H9 (cell line): ENCODE data around the gene DTNB. TPM values are rescaled to one million over a fixed set of nuclear protein-coding genes. Genes with fewer than 3 reads are reported as not detected.

Experiments used
- DNase-seq: peaks from one replicate; pipeline ENCODE4 v3.0.0-alpha.2; 2017
- H2AFZ ChIP-seq: one replicate; pipeline ENCODE4 v1.6.1; 2013; ENCODE audit warnings: mild to moderate bottlenecking, low read length, control low read depth, moderate library complexity
- H2AK5ac ChIP-seq: 2 replicates; pipeline ENCODE4 v1.6.1; 2013; ENCODE audit warnings: low read length, control low read depth, mixed read lengths; ENCODE audit not compliant: insufficient read length
- H2BK120ac ChIP-seq: one replicate; pipeline ENCODE4 v1.6.1; 2013; ENCODE audit warnings: low read depth, mild to moderate bottlenecking, low read length, control low read depth, inconsistent platforms; ENCODE audit not compliant: poor library complexity, severe bottlenecking
- H2BK12ac ChIP-seq: 2 replicates; pipeline ENCODE4 v1.6.1; 2013; ENCODE audit warnings: low read length, control low read depth, mixed read lengths, low read depth; ENCODE audit not compliant: insufficient read length
- H2BK15ac ChIP-seq: 2 replicates; pipeline ENCODE4 v1.6.1; 2013; ENCODE audit warnings: low read depth, low read length, control low read depth
- H2BK20ac ChIP-seq: one replicate; pipeline ENCODE4 v1.6.1; 2013; ENCODE audit warnings: low read depth, mild to moderate bottlenecking, low read length, control low read depth, inconsistent platforms; ENCODE audit not compliant: poor library complexity, severe bottlenecking
- H2BK5ac ChIP-seq: 2 replicates; pipeline ENCODE4 v1.6.1; 2013; ENCODE audit warnings: low read length, control low read depth, mixed read lengths; ENCODE audit not compliant: insufficient read length
- H3K14ac ChIP-seq: 2 replicates; pipeline ENCODE4 v1.6.1; 2013; ENCODE audit warnings: low read length, control low read depth; ENCODE audit not compliant: insufficient read depth
- H3K18ac ChIP-seq: 2 replicates; pipeline ENCODE4 v1.6.1; 2013; ENCODE audit warnings: low read depth, mild to moderate bottlenecking, mixed read lengths, low read length, control low read depth; ENCODE audit not compliant: insufficient read length
- H3K23ac ChIP-seq: 2 replicates; pipeline ENCODE4 v1.6.1; 2013; ENCODE audit warnings: low read length, control low read depth, mixed read lengths, low read depth; ENCODE audit not compliant: insufficient read length
- H3K23me2 ChIP-seq: 2 replicates; pipeline ENCODE4 v1.6.1; 2013; ENCODE audit warnings: low read depth, mild to moderate bottlenecking, mixed read lengths, low read length, control low read depth; ENCODE audit not compliant: insufficient read length, poor library complexity, severe bottlenecking
- H3K27ac ChIP-seq: 2 replicates; pipeline ENCODE4 v1.5.1; 2013; ENCODE audit warnings: low read length, control low read depth, mixed read lengths, low read depth; ENCODE audit not compliant: insufficient read length
- H3K27me3 ChIP-seq: 2 replicates; pipeline ENCODE4 v1.6.1; 2013; ENCODE audit warnings: low read length, control low read depth, inconsistent platforms; ENCODE audit not compliant: insufficient read depth
- H3K4ac ChIP-seq: 2 replicates; pipeline ENCODE4 v1.6.1; 2013; ENCODE audit warnings: low read depth, mild to moderate bottlenecking, control low read depth, inconsistent platforms, low read length, moderate library complexity
- H3K4me1 ChIP-seq: 2 replicates; pipeline ENCODE4 v1.6.1; 2013; ENCODE audit warnings: low read length, control low read depth, inconsistent platforms; ENCODE audit not compliant: insufficient read depth
- H3K4me2 ChIP-seq: 2 replicates; pipeline ENCODE4 v1.6.1; 2013; ENCODE audit warnings: low read length, control low read depth, mixed read lengths; ENCODE audit not compliant: insufficient read length, insufficient read depth
- H3K56ac ChIP-seq: 2 replicates; pipeline ENCODE4 v1.6.1; 2013; ENCODE audit warnings: low read depth, mild to moderate bottlenecking, mixed read lengths, low read length, control low read depth; ENCODE audit not compliant: insufficient read length
- H3K79me1 ChIP-seq: 2 replicates; pipeline ENCODE4 v1.6.1; 2013; ENCODE audit warnings: low read depth, mild to moderate bottlenecking, moderate library complexity, low read length, control low read depth, inconsistent platforms; ENCODE audit not compliant: insufficient read depth, poor library complexity, severe bottlenecking
- H3K79me2 ChIP-seq: 2 replicates; pipeline ENCODE4 v1.6.1; 2013; ENCODE audit warnings: low read length, control low read depth, inconsistent platforms; ENCODE audit not compliant: insufficient read depth
- H3K9ac ChIP-seq: 2 replicates; pipeline ENCODE4 v1.6.1; 2013; ENCODE audit warnings: low read length, control low read depth, mixed read lengths; ENCODE audit not compliant: insufficient read length; ENCODE audit errors: extremely low read depth
- H3K9me3 ChIP-seq: one replicate; pipeline ENCODE4 v1.6.1; 2013; ENCODE audit warnings: low read depth, low read length, inconsistent platforms; ENCODE audit not compliant: control insufficient read depth
- H3T11ph ChIP-seq: one replicate; pipeline ENCODE4 v1.6.1; 2013; ENCODE audit warnings: mild to moderate bottlenecking, low read length, control low read depth, inconsistent platforms
- H4K20me1 ChIP-seq: one replicate; pipeline ENCODE4 v1.6.1; 2013; ENCODE audit not compliant: control insufficient read depth, insufficient read length, insufficient read depth
- H4K5ac ChIP-seq: 2 replicates; pipeline ENCODE4 v1.6.1; 2013; ENCODE audit warnings: low read depth, mild to moderate bottlenecking, mixed read lengths, low read length, control low read depth; ENCODE audit not compliant: insufficient read length
- H4K8ac ChIP-seq: replicated peaks from 2 replicates; pipeline ENCODE4 v1.6.1; 2013; ENCODE audit warnings: low read length, control low read depth, mixed read lengths, low read depth; ENCODE audit not compliant: insufficient read length
- H4K91ac ChIP-seq: 2 replicates; pipeline ENCODE4 v1.6.1; 2013; ENCODE audit warnings: low read depth, mild to moderate bottlenecking, moderate library complexity, mixed read lengths, low read length, control low read depth; ENCODE audit not compliant: insufficient read length
- H3K27ac Mint-ChIP-seq, 3 experiments: 2 replicates in 2 of 3; 3 replicates in 1 of 3; pipeline ENCODE4 v1.8.0; 2020 to 2021; ENCODE audit warnings: mixed read lengths in 3 of 3, mild to moderate bottlenecking in 1 of 3, moderate library complexity in 1 of 3
- H3K27me3 Mint-ChIP-seq: 2 replicates; pipeline ENCODE4 v1.8.0; 2021; ENCODE audit warnings: low read depth, mild to moderate bottlenecking, moderate library complexity, mixed read lengths
- H3K36me3 Mint-ChIP-seq, 3 experiments: 2 replicates in 2 of 3; 3 replicates in 1 of 3; pipeline ENCODE4 v1.8.0; 2020 to 2021; ENCODE audit warnings: low read depth in 3 of 3, mixed read lengths in 3 of 3; ENCODE audit not compliant: insufficient read depth in 1 of 3
- H3K4me1 Mint-ChIP-seq, 2 experiments: 2 replicates each; pipeline ENCODE4 v1.8.0; 2020; ENCODE audit warnings: mixed read lengths in 2 of 2
- H3K4me3 Mint-ChIP-seq, 2 experiments: 2 replicates in 1 of 2; 3 replicates in 1 of 2; pipeline ENCODE4 v1.8.0; 2020 to 2021; ENCODE audit warnings: mild to moderate bottlenecking in 2 of 2, mixed read lengths in 2 of 2, moderate library complexity in 1 of 2
- H3K9me3 Mint-ChIP-seq, 2 experiments: 2 replicates in 1 of 2; 3 replicates in 1 of 2; pipeline ENCODE4 v1.8.0; 2020; ENCODE audit warnings: mild to moderate bottlenecking in 2 of 2, mixed read lengths in 2 of 2, moderate library complexity in 1 of 2
- CTCF ChIP-seq: fragments of 200-600 bp; sonication (generic); conservative IDR thresholded peaks from 3 replicates; pipeline ENCODE4 v1.8.0; 2021; ENCODE audit warnings: antibody characterized with exemption, mild to moderate bottlenecking
- WGBS: extraction: QIAGEN DNeasy Blood & Tissue Kit; methylation state at CpG from one replicate; pipeline ENCODE4 v1.1.7; 2013; ENCODE audit warnings: missing lambda C conversion rate, low lambda C conversion rate, mixed read lengths; ENCODE audit not compliant: insufficient read length; ENCODE audit errors: extremely low coverage; 5-methylcytosine and 5-hydroxymethylcytosine counted together
- total RNA-seq: library from RNA; stranded (reverse); gene quantifications from 2 replicates; pipeline ENCODE4 v1.2.1, GENCODE V29; 2021

DTNB gene
- total RNA-seq, 1 experiment from 2014 or later, result 26.7 TPM

GRCh38 chr2:25398534-25398933 is 274.8 kb downstream of the DTNB start:
- Histone ChIP-seq H2BK20ac (no peak overlapping the region), H3K14ac (no peak overlapping the region), H3K23me2 (no peaks in the 10 kb centered on the region), H4K8ac (no peak overlapping the region), H4K5ac (no peak overlapping the region), H3K4ac (no peak overlapping the region), H2BK5ac (no peak overlapping the region), H3K4me2 (no peak overlapping the region), H3K23ac (no peak overlapping the region), H3K9ac (no peak overlapping the region), H2BK120ac (no peak overlapping the region), H3K18ac (no peak overlapping the region), H2AK5ac (no peak overlapping the region), H3K79me1 (no peaks in the 10 kb centered on the region), H2AFZ (no peak overlapping the region), H3K4me1 (no peaks in the 10 kb centered on the region; the same call in 1 of the 2 replicates), H3T11ph (no peak overlapping the region), H2BK15ac (no peak overlapping the region), H3K27me3 (no peaks in the 10 kb centered on the region), H4K91ac (no peak overlapping the region), H3K56ac (no peak overlapping the region), H2BK12ac (no peak overlapping the region), H3K79me2 (no peaks in the 10 kb centered on the region; the same call in 1 of the 2 replicates), H3K27ac (no peak overlapping the region), H3K9me3 (no peaks in the 10 kb centered on the region), H4K20me1 (no peaks in the 10 kb centered on the region)
- TF ChIP-seq CTCF, result no peak
- no peak overlapping the region; a peak in 1 of 7 replicates for H3K27ac Mint-ChIP-seq
- WGBS, result no CpG with 5 or more reads among the region's 4 CpGs
- no peaks in the 10 kb centered on the region for H3K9me3 Mint-ChIP-seq
- H3K4me1 Mint-ChIP-seq, result peaks cover 10 to 13% of the 10 kb centered on the region in 2 experiments
- no peak overlapping the region for H3K4me3 Mint-ChIP-seq
- no peaks in the 10 kb centered on the region for H3K27me3 Mint-ChIP-seq
- DNase-seq, result no peak
- no peaks in the 10 kb centered on the region; a peak in 2 of 7 replicates for H3K36me3 Mint-ChIP-seq
